HG03196 (cell line): ENCODE measurements around the gene ELAC2.

Source experiments
- ATAC-seq: cut with Tn5 transposase; IDR thresholded peaks from one replicate; pipeline ENCODE4 v1.9.1; 2021; ENCODE audit not compliant: unreplicated experiment

Gene ELAC2

DNA sequence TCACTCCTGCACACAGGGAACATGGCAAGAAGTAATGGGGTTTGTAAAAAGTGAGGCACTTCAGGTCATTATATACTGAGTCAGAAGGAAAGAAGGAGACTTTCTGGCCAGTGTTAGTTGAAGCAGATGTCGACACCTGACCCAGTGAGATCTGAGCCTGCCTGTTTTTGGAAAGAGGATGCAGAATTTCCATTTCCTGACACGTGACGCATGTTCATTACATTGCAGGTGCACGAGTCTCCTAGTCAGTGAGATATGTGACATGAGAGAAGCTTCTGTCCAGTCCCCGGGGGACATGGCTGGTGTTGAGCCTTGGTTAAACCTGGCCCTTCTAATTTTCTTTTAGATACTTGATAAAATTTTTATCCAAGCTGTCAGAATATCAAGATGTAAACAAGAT is 62.3 kb downstream of the ELAC2 start:
- ATAC-seq, result no peak

DNA sequence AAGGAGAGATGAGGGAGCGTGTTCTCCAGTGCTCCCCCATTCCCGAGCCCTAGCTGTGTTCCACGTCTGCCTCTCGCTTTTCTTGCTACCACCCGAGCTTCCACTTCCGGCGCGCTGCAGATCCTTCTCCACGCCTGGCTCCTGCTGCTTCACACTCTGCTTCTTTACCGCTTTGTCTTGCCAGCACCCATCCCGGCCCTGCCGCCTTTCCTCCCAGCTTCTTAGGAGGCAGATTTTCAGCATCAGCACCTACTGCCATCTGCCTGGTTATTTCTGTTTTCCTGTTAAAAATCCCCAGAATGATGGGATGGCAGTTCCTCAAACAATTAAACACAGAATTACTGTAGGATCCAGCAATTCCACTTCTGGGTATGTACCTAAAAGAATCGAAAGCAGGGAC is 64.7 kb downstream of the ELAC2 start:
- no peak for ATAC-seq

DNA sequence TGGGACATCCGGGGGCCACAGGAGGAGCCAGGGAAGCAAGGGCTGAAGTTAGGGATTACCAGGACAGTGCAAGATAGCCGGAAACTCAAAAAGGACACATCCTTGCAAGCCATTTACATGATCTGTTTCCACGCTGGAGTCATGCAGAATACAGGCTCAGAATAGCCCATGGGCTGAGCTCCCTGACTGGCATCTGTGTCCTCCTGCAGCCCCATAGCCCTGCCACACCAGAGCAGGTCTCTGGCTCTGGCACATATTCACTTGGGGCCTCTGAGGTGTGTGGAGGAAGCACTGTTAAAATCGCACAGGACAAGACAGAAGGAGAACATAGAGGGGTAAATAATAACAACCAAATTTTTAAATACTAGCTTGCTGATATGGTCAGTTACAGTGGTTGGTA is 65.8 kb downstream of the ELAC2 start:
- no peak for ATAC-seq

DNA sequence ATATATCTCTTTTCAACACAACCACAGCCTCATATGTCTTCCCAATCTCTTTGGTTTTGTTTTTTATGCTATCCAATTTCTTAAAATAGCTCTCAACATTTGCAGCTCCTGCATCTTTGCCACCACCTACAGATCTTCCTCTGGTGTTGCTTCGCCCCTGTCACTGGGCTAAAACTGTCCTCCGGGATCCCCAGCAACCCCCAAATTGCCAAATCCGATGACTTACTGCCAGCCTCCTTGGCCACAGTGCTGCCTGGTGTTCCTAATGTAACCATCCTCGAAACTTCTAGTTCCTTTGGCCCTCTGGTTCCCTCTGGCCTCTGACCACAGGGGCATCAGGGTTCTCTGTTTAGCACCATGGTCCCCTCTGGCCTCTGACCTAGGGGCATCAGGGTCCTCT is 70.8 kb downstream of the ELAC2 start:
- ATAC-seq, result no peak
